Suprapubic skin (tissue), 4 donors: ENCODE data around the gene CPA1. TPM values are rescaled to one million over a fixed set of nuclear protein-coding genes. Genes with fewer than 3 reads are reported as not detected.
"Not testable (repeated sequence)": the region's sequence is repeated elsewhere in the genome, so short reads cannot be mapped to it uniquely, and the experiment has no call there.

ENCODE experiments used
- DNase-seq, 2 donors: peaks; one replicate each; pipeline ENCODE4 v3.0.0-alpha.2; 2019; ENCODE audit warnings: low spot score in 2 of 2
- H3K27ac ChIP-seq: fragments of 200-600 bp; sonication (generic); one replicate; pipeline ENCODE4 v1.5.1; 2019
- H3K27me3 ChIP-seq: fragments of 200-600 bp; sonication (generic); one replicate; pipeline ENCODE4 v1.5.1; 2019
- H3K36me3 ChIP-seq: fragments of 200-600 bp; sonication (generic); one replicate; pipeline ENCODE4 v1.5.1; 2019
- H3K4me1 ChIP-seq: fragments of 200-600 bp; sonication (generic); one replicate; pipeline ENCODE4 v1.5.1; 2019
- H3K4me3 ChIP-seq: fragments of 200-600 bp; sonication (generic); one replicate; pipeline ENCODE4 v1.5.1; 2019; ENCODE audit warnings: mild to moderate bottlenecking
- H3K9me3 ChIP-seq: fragments of 200-600 bp; sonication (generic); one replicate; pipeline ENCODE4 v1.5.1; 2019
- CTCF ChIP-seq, 2 donors: fragments of 200-600 bp in 1 of 2; fragments of 450-650 bp in 1 of 2; sonication (generic) in 1 of 2; IDR thresholded peaks; one replicate each; pipeline ENCODE4 v1.5.1; 2016 to 2019; ENCODE audit warnings: antibody characterized with exemption in 2 of 2, mild to moderate bottlenecking in 1 of 2, moderate library complexity in 1 of 2
- EP300 ChIP-seq: sonication (generic); formaldehyde crosslinking; IDR thresholded peaks from one replicate; pipeline ENCODE4 v1.6.1; 2017; ENCODE audit warnings: antibody characterized with exemption
- POLR2A ChIP-seq, 2 donors: fragments of 450-650 bp; IDR thresholded peaks; one replicate each; pipeline ENCODE4 v1.6.1; 2017; ENCODE audit warnings: antibody characterized with exemption in 2 of 2, mild to moderate bottlenecking in 2 of 2, moderate library complexity in 2 of 2
- POLR2AphosphoS5 ChIP-seq, 3 donors: sonication (generic); formaldehyde crosslinking; IDR thresholded peaks; one replicate each; pipeline ENCODE4 v1.6.1; 2017; ENCODE audit warnings: antibody characterized with exemption in 3 of 3
- WGBS: methylation state at CpG from one replicate; pipeline ENCODE4 v1.1.5; 2018; 5-methylcytosine and 5-hydroxymethylcytosine counted together
- total RNA-seq, 4 donors: library from RNA; depleted of rRNA; stranded (reverse); fragments of >200 nt; gene quantifications; one replicate each; pipeline ENCODE4 v1.1.0, GENCODE V29; 2016

Gene CPA1
- total RNA-seq, 4 donors from 2014 or later = not detected

- Histone ChIP-seq H3K36me3 (no peaks in the 10 kb centered on the region), H3K9me3 (no peaks in the 10 kb centered on the region), H3K27ac (no peak overlapping the region), H3K4me1 (peaks cover 58% of the 10 kb centered on the region), H3K4me3 (no peak overlapping the region), H3K27me3 (no peaks in the 10 kb centered on the region)
- WGBS = 74% methylated on average over 3 of the region's 3 CpGs
- no peak for DNase-seq
- TF ChIP-seq CTCF (IDR thresholded peaks at IDR 0.05) = no peak
- TF ChIP-seq POLR2AphosphoS5 (IDR thresholded peaks at IDR 0.05) = no peak
- TF ChIP-seq POLR2A (IDR thresholded peaks at IDR 0.05) = no peak
- no peak for TF ChIP-seq EP300
Measured at GRCh38 chr7:130369831-130370550, 10.3 kb upstream of the CPA1 start.

- DNase-seq = no peak
- Histone ChIP-seq H3K9me3 (no peaks in the 10 kb centered on the region), H3K4me3 (no peak overlapping the region), H3K27me3 (no peaks in the 10 kb centered on the region), H3K27ac (no peak overlapping the region), H3K4me1 (peaks cover 58% of the 10 kb centered on the region), H3K36me3 (no peaks in the 10 kb centered on the region)
- 49% methylated on average over 3 of the region's 3 CpGs for whole genome bisulfite sequencing
- TF ChIP-seq POLR2AphosphoS5 (IDR thresholded peaks at IDR 0.05) (no peak), EP300 (no peak), CTCF (IDR thresholded peaks at IDR 0.05) (no peak), POLR2A (IDR thresholded peaks at IDR 0.05) (no peak)
Measured at GRCh38 chr7:130371046-130371445, 9.2 kb upstream of the CPA1 start.

- H3K4me1 ChIP-seq = peaks cover 58% of the 10 kb centered on the region
- DNase-seq = no peak
- no peaks in the 10 kb centered on the region for H3K27me3 ChIP-seq
- no peaks in the 10 kb centered on the region for H3K9me3 ChIP-seq
- 86% methylated on average over 11 of the region's 11 CpGs for WGBS
- H3K4me3 ChIP-seq = no peak overlapping the region
- TF ChIP-seq POLR2A (IDR thresholded peaks at IDR 0.05) (no peak), POLR2AphosphoS5 (IDR thresholded peaks at IDR 0.05) (no peak), CTCF (IDR thresholded peaks at IDR 0.05) (no peak), EP300 (no peak)
- peak overlapping the region; percentile 92 for H3K27ac ChIP-seq
- H3K36me3 ChIP-seq = no peaks in the 10 kb centered on the region
Measured at GRCh38 chr7:130372402-130373165, 7.7 kb upstream of the CPA1 start.

- H3K27me3 ChIP-seq = no peaks in the 10 kb centered on the region
- H3K27ac ChIP-seq = peak overlapping the region; percentile 92
- no peak for DNase-seq
- H3K9me3 ChIP-seq = no peaks in the 10 kb centered on the region
- H3K36me3 ChIP-seq = no peaks in the 10 kb centered on the region
- TF ChIP-seq POLR2AphosphoS5 (IDR thresholded peaks at IDR 0.05) (no peak), EP300 (no peak), POLR2A (IDR thresholded peaks at IDR 0.05) (no peak), CTCF (IDR thresholded peaks at IDR 0.05) (no peak)
- peaks cover 48% of the 10 kb centered on the region for H3K4me1 ChIP-seq
- WGBS = 94% methylated on average over 6 of the region's 6 CpGs
- no peak overlapping the region for H3K4me3 ChIP-seq
Measured at GRCh38 chr7:130374507-130374906, 5.8 kb upstream of the CPA1 start.

- 40% methylated on average over 1 of the region's 1 CpG for WGBS
- not testable (repeated sequence) for H3K4me3 ChIP-seq
Measured at GRCh38 chr7:130376461-130376860, 3.8 kb upstream of the CPA1 start.

More at GRCh38 chr7:130376461-130376860, 3.8 kb upstream of the CPA1 start:
- H3K27me3 ChIP-seq, DNase-seq, H3K36me3 ChIP-seq, H3K9me3 ChIP-seq, H3K27ac ChIP-seq: not testable (repeated sequence)
- H3K4me1 ChIP-seq = peaks cover 38% of the 10 kb centered on the region
